Natural killer cell (primary cell): ENCODE results near the gene PDGFRB. TPM values are rescaled to one million over a fixed set of nuclear protein-coding genes. Genes with fewer than 3 reads are reported as not detected.

Experiments
- ATAC-seq, 3 donors: fragments of 150-1000 bp in 2 of 3; fragments of 200-7000 bp in 1 of 3; cut with Tn5 transposase; 1 replicate in 1 of 3; 2 replicates in 2 of 3; pipeline ENCODE4 v1.10.0; 2021; ENCODE audit warnings: mild to moderate bottlenecking in 2 of 3, moderate library complexity in 2 of 3
- DNase-seq, 2 donors: peaks; one replicate each; pipeline versions ENCODE4 v3.0.0 to v3.0.0-alpha.2; 2013 to 2021; ENCODE audit warnings: mixed read lengths in 1 of 2
- H3K27ac ChIP-seq: one replicate; pipeline ENCODE4 v1.5.1; 2013; ENCODE audit warnings: mild to moderate bottlenecking, low read length
- H3K27me3 ChIP-seq: one replicate; pipeline ENCODE4 v1.6.1; 2013; ENCODE audit warnings: low read length; ENCODE audit not compliant: control insufficient read depth, insufficient read depth
- H3K36me3 ChIP-seq: one replicate; pipeline ENCODE4 v1.6.1; 2013; ENCODE audit warnings: low read length; ENCODE audit not compliant: control insufficient read depth, insufficient read depth
- H3K4me1 ChIP-seq: one replicate; pipeline ENCODE4 v1.6.1; 2013; ENCODE audit warnings: low read length; ENCODE audit not compliant: control insufficient read depth, insufficient read depth
- H3K4me3 ChIP-seq: one replicate; pipeline ENCODE4 v1.5.1; 2013; ENCODE audit warnings: low read length
- H3K9me3 ChIP-seq: one replicate; pipeline ENCODE4 v1.6.1; 2013; ENCODE audit warnings: low read length; ENCODE audit not compliant: control insufficient read depth, insufficient read depth
- H3K27ac Mint-ChIP-seq, 2 donors: one replicate each; pipeline ENCODE4 v1.8.0; 2022; ENCODE audit warnings: mild to moderate bottlenecking in 2 of 2, mixed read lengths in 2 of 2, moderate library complexity in 1 of 2
- H3K27me3 Mint-ChIP-seq, 2 donors: one replicate each; pipeline ENCODE4 v1.8.0; 2022; ENCODE audit warnings: low read depth in 2 of 2, mixed read lengths in 2 of 2
- H3K36me3 Mint-ChIP-seq: one replicate; pipeline ENCODE4 v1.8.0; 2022; ENCODE audit warnings: mixed read lengths
- H3K4me1 Mint-ChIP-seq, 2 donors: one replicate each; pipeline ENCODE4 v1.8.0; 2022; ENCODE audit warnings: mixed read lengths in 2 of 2
- H3K4me3 Mint-ChIP-seq: one replicate; pipeline ENCODE4 v1.8.0; 2022; ENCODE audit warnings: mild to moderate bottlenecking, moderate library complexity, mixed read lengths
- H3K9me3 Mint-ChIP-seq, 2 donors: one replicate each; pipeline ENCODE4 v1.8.0; 2022; ENCODE audit warnings: mixed read lengths in 2 of 2
- CTCF ChIP-seq: fragments of 200-600 bp; IDR thresholded peaks from one replicate; pipeline ENCODE4 v1.8.0; 2022; ENCODE audit warnings: antibody characterized with exemption
- WGBS: methylation state at CpG from one replicate; pipeline ENCODE4 v1.1.7; 2013; ENCODE audit warnings: missing lambda C conversion rate; ENCODE audit not compliant: insufficient coverage; 5-methylcytosine and 5-hydroxymethylcytosine counted together
- intact Hi-C: fragments of 100-400 bp; cut with micrococcal nuclease; formaldehyde crosslinking; loops from one replicate; pipeline ENCODE4 v1.14.2; 2022
- total RNA-seq, 4 donors: library from RNA; stranded (reverse); fragments of 120-200 nt in 1 of 4; gene quantifications; one replicate each; pipeline versions ENCODE4 v1.2.3 to v1.2.4, GENCODE V29; 2013 to 2022

PDGFRB gene
- total RNA-seq, 3 donors from 2014 or later (not counting 1 experiment from before 2014, with no cell fraction given) = 44.8 to 93.1 (median 61.6) TPM

- no peaks in the 10 kb centered on the region for H3K9me3 Mint-ChIP-seq
- intact Hi-C loops = no loop called here
- Histone ChIP-seq H3K27ac (no peak overlapping the region), H3K27me3 (no peaks in the 10 kb centered on the region), H3K4me3 (no peak overlapping the region), H3K9me3 (no peaks in the 10 kb centered on the region), H3K36me3 (no peaks in the 10 kb centered on the region), H3K4me1 (peaks cover 8% of the 10 kb centered on the region)
- H3K36me3 Mint-ChIP-seq = no peaks in the 10 kb centered on the region
- H3K27me3 Mint-ChIP-seq = no peaks in the 10 kb centered on the region
- no peak overlapping the region for H3K4me3 Mint-ChIP-seq
- ATAC-seq = peak in 1 of 3 donors; percentile 54
- DNase-seq = peak in 1 of 2 donors; percentile 20
- H3K27ac Mint-ChIP-seq = no peak overlapping the region
- WGBS = 59% methylated on average over 5 of the region's 5 CpGs
- no peak for TF ChIP-seq CTCF
- H3K4me1 Mint-ChIP-seq = peaks cover 4 to 5% of the 10 kb centered on the region in 2 donors
These were observed 33.5 kb downstream of the PDGFRB start for GRCh38 chr5:150122158-150122510.

- no peaks in the 10 kb centered on the region for H3K9me3 ChIP-seq
- 94% methylated on average over 14 of the region's 14 CpGs for WGBS
- H3K4me1 Mint-ChIP-seq = peaks cover 4 to 5% of the 10 kb centered on the region in 2 donors
- no peaks in the 10 kb centered on the region for H3K36me3 ChIP-seq
- no peak overlapping the region for H3K4me3 ChIP-seq
- peaks cover 8% of the 10 kb centered on the region for H3K4me1 ChIP-seq
- ATAC-seq (no peak), DNase-seq (no peak)
- no peak overlapping the region for H3K27ac Mint-ChIP-seq
- no peak overlapping the region for H3K4me3 Mint-ChIP-seq
- H3K9me3 Mint-ChIP-seq = no peaks in the 10 kb centered on the region
- H3K27ac ChIP-seq = no peak overlapping the region
- TF ChIP-seq CTCF = no peak
- no peaks in the 10 kb centered on the region for H3K27me3 Mint-ChIP-seq
- intact Hi-C loops = no loop called here
- H3K27me3 ChIP-seq = no peaks in the 10 kb centered on the region
- no peaks in the 10 kb centered on the region for H3K36me3 Mint-ChIP-seq
These were observed 34.0 kb downstream of the PDGFRB start for GRCh38 chr5:150121448-150122157.

GRCh38 chr5:150120617-150121447 lies 34.8 kb downstream of the PDGFRB start:
- no peak overlapping the region for H3K27ac Mint-ChIP-seq

More at GRCh38 chr5:150120617-150121447, 34.8 kb downstream of the PDGFRB start:
- Mint-ChIP-seq H3K27me3 (no peaks in the 10 kb centered on the region), H3K4me3 (no peak overlapping the region), H3K4me1 (peaks cover 4 to 5% of the 10 kb centered on the region in 2 donors), H3K36me3 (no peaks in the 10 kb centered on the region), H3K9me3 (no peaks in the 10 kb centered on the region)
- Histone ChIP-seq H3K4me3 (no peak overlapping the region), H3K36me3 (no peaks in the 10 kb centered on the region), H3K4me1 (peaks cover 8% of the 10 kb centered on the region), H3K9me3 (no peaks in the 10 kb centered on the region), H3K27me3 (no peaks in the 10 kb centered on the region), H3K27ac (no peak overlapping the region)
- DNase-seq = no peak
- no peak for TF ChIP-seq CTCF
- ATAC-seq = no peak
- 90% methylated on average over 19 of the region's 19 CpGs for WGBS
- intact Hi-C loops = no loop called here
